GM18907 (cell line): ENCODE measurements around the gene ARL2.

ENCODE experiments used
- ATAC-seq: cut with Tn5 transposase; IDR thresholded peaks from one replicate; pipeline ENCODE4 v1.9.1; 2021; ENCODE audit warnings: mild to moderate bottlenecking, moderate library complexity; ENCODE audit not compliant: unreplicated experiment

ARL2 gene

DNA sequence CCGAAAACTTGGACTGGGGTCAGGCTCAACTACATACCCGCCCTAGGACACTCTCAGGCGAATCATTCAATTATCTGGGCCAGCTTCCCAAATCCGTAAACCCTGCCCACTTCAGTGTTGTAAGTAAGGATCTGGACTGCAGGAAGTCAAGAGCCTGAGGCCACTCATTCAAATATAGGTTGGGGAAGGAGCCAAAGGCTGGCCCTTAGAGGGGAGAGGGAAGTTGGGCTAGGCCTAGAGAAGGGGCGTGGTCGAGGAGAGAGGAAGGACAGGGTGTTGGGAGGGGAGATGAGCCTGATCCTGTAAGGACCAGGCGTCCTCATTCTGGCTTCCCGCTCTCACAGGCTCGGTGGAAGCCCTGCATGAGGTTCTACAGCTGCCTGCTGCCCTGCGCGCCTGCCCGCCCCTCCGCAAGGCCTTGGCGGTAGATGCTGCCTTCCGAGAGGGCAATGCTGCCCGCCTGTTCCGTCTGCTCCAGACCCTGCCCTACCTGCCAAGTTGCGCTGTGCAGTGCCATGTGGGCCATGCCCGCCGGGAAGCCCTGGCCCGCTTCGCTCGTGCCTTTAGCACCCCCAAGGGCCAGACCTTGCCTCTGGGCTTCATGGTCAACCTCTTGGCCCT lies 30.0 kb downstream of the ARL2 start:
- no peak for ATAC-seq

DNA sequence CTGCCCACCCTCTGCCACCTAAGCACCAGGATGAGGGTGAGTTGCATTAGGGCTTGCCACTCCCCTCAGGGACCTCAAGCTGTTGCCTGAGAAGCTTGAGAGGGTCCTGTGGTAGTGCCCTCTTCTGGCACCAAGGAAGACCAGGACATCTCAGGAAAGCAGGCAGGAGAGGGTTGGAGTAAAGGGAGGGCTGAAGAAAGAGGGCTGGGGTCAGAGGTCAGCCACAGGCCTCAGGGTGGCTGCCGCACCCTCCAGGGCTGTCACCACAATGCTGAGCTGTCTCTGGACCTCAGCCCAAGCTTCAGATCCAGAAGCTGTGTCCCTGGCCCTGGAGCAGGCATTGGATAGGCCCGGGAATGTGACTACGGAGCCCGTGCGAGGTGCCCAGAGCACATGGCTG lies 31.1 kb downstream of the ARL2 start:
- ATAC-seq, result no peak

DNA sequence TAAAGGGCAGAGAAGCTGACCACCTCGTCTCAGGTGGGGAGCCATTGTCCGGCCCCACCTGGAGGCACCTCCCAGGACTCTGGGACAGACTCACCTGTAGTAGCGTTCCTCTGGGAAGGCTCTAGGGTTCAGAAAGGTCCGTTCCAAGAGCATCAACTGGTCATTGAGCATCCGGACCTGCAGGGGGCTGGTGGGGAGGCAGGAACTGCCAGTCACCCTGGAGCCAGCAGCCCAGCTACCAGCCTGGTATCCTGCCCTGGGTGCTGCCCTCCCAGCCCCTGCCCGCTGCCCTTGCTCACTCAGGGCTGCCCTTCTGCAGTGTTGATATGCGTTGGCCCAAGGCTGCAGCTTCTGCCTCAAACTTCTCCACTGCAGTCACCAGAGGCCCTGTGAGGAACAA lies 31.8 kb downstream of the ARL2 start:
- no peak for ATAC-seq

DNA sequence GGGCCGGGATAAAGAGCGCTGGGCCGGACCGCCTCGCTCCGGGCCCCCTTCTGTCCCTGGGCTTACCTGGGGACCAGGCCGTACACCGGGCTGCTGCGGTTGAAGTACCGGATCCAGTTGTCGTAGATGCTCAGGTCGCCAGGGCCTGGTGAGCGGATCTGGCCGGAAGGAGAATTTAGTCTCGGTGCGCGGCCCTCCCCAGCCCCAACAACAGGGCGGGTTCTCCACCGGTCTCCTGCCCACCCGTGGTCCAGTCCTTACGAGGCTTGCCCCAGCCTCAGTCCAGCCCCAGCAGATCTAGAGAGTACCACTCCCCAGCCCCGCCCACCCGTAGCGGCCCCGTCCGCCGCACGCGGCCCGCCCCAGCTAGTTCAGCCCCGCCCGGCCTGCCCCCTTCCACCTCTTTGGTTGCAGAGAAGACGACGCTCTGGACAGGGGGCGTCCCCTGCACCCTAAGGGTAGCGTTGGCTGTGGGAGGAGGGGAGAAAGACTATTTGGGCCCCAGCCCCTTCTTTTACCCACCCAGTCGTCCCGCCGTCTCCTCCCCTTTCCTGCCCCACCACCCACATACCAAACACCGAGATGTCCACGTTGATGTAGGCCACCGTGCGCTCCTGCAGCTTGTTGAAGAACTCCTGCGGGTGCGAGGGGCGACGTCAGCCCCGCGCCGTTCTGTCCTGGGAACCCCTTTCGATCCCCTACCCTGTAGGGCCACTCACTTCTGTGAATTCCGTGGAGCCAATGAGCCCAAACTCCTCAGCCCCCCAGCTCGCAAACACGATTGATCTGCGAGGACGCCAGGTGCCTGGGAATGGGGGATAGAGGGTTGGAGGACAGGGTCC lies 33.8 kb downstream of the ARL2 start:
- ATAC-seq, result no peak

DNA sequence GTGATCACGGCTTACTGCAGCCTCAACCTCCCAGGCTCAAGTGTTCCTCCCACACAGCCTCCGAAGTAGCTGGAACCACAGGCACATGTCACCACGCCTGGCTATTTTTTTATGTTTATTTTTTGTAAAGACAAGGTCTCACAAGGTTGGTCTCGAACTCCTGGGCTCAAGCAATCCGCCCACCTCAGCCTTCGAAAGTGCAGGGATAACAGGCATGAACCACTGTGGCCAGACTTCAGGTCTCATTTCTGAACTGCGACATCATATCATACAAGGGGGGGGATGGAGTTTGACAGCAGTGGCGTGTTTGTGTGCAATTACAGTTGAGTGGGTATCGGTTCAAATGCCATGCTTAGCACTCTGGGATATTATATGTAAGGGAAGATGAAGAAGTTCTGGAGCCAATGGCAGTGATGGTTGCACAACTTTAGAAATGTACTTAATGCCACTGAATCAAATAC lies 37.5 kb downstream of the ARL2 start:
- no peak for ATAC-seq

DNA sequence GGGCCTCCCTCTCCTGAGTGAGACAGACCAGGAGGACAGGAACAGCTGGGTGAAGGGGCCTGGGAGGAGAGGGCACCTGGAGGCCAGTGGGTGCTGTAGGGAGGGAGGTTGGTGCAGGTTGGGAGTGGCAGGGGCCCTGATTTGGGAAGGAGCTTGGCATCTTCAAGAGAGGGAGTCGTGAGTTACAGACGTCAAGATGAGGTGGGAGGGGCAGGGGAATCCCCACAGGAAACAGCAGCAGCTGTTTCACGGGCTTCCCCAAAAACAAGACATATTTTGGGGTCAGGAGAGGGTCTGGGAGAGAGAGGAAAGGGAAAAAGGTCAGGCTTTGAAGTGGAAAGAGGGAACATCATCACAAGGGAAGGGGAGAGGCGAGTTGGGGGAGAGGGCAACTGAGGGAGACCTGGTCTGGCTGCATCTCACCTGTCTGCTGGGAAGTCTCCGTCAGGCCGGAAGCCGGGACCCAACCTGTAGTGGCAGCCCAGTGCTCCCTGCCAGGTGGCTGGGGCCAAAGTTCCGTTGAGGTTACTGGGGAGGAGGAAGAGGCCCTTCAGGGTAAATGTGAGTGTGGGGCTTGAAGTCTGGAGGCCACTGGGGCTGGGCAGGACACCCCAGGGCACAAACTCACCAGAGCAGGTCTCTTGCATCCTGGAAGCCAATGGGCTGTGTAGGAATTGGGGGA lies 40.0 kb downstream of the ARL2 start:
- ATAC-seq, result no peak

DNA sequence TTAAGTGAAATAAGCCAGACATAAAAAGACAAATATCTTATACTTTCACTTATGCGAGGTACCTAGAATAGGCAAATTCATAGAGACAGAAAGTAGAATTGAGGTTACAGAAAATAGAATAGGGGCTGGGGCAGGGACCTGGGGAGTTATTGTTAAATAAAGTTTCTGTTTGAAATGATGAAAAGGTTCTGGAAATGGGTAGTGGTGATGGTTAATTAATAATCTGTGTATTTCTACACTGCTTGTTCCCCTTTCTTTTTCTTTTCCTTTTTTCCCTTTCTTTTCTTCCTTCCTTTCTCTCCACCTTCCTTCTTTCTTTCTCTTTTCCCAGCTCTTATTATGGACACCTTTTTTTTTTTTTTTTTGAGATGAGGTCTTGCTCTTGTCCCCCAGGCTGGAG lies 41.6 kb downstream of the ARL2 start:
- no peak for ATAC-seq

DNA sequence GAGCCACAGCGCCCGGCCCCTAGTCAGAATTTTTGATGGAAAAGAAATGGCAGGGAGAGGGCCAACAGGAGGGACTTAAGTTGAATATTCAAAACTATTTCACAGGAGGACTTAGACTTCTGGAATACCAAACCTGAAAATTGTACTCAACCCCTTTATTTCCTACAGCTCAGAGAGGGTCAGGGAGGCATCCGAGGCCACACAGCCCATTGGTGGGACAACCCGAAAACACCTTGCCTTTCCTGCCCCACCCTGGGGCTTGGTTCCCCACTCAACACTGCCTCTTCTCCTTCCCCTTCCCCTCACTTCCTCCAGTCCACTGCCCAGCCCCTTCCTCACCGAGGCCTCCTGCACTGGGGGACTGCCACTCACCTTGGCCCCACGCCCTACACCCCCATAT lies 43.0 kb downstream of the ARL2 start:
- ATAC-seq, result no peak

DNA sequence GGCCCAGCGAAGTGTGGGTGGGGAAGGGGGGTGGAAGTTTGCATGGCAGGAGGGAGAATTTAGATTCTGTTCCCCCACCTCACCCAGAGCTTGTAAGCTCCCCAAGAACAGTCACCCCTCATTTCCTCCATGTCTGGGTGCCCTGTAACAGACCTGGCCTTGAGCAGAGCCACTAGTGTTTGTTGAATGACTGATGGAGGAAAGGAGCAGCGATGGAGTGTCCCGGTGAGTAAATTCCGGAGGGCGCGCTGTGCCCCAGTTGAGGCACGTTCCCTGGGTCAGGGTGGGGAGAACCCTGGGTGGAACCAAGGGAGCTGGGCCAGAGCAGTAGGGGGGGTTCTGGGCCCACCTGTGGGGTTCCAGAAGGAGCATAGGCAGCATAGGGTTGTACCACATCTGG lies 43.6 kb downstream of the ARL2 start:
- no peak for ATAC-seq

DNA sequence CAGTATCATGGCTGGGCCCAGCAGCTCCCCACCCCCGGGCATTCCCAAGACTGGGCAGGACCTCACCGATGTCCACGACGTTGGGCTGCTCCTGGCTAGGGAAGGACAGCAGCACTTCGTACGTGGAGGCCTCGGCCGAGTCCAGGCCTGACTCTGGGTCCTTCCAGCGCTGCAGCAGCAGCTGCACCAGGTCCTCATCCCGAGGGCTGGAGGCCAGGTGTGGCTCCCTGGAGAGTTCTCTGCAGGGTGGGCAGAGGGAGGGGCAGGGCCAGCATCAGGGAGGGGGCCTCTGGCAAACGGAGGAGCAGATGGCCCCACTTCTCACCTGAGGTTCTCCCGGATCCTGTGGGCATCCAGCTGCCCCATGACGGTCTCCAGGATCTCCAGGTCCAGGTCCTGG lies 44.1 kb downstream of the ARL2 start:
- ATAC-seq, result no peak

DNA sequence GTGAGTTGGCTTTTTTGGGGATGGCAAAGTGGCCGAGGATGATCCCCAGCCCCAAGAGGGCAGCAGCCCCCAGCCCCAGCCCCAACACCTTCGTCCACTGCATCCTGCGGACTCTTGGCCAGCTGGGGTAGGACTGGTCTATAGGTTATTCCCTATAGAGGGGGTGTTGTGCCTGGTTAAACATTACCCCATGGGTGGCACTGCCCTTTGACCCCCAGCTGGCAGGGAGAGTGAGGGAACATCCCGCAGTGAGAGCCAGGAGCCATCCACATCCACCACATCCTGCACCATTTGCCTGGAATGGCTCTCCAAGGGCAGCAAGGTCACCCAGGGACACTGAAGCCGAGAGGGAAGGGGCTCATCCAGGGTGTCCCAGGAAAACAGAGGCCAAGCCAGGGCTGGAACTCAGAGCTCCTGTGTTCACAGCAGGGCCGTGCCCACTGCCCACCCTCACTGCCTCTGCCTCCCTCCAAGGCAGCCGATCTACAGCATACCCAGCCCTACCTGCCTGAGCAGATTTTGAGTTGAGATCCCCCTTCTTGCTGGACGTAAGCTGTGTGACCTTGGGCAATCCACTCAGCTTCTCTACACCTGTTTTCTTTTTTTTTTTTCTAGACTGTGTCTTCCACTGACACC lies 44.6 kb downstream of the ARL2 start, which contains the start of gene NAALADL1:
NAALADL1 (minus strand) TSS at position 135 of the 636 bp plus-strand sequence; CDS start at position 103, 32 bp downstream.
- no peak for ATAC-seq

DNA sequence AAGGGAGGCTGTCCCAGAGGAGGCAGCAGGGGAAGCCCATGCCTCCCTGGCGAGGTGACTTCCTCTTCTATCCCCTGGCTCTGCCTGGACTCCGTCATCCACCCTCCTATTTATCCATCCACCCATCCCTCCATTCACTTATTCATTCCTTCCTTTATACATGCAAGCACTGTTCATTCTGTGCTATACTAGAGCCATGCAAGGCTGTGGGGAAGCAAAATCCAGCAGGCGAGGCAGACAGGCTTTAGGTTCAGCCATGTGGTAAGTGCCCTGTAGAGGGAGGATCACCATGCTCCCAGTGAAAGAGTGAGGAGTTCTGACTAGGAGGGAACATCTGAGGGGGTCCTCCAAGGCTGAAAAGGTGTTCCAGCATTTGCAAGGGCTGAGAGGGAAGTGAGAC lies 45.6 kb downstream of the ARL2 start:
- ATAC-seq, result no peak

DNA sequence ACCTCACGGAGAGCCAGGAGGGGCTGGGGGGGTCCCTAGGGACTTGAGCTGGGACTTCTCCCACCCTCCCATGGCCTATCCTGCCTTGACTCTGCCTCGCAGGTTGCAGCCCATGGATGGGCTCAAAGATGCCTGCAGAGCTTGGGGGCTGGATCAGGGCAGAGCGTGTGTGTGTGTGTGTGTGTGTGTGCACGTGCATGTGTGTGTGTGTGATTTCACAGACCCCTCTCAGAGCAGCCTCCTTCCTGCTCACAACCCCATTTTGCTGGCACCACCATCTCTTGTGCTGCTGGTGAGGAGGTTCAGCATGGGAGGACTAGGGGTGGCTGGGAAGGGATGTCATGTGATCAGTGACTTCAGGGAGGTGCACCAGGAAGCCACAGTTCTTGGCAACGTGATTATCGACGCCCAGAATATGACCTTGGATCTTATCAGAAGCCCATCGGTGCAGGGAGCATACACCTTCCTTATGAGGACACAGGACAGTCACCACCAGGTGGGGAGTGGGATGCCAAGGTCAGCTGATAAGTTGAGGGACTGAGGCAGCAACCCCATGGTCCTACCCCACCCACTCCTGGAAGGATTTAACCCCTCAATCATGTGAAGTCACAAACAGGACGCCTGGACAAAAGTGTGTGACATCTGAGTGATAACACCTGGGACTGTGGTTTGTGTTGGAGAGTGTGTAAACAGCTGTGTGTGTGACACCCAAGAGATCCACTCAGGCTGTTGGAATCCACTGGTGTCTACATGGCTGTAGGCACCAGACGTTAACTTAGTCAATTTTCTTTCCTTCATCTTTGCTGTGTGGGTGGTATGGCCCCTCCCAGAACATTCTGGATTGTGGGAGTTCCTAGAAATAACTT lies 46.2 kb downstream of the ARL2 start:
- ATAC-seq, result no peak

DNA sequence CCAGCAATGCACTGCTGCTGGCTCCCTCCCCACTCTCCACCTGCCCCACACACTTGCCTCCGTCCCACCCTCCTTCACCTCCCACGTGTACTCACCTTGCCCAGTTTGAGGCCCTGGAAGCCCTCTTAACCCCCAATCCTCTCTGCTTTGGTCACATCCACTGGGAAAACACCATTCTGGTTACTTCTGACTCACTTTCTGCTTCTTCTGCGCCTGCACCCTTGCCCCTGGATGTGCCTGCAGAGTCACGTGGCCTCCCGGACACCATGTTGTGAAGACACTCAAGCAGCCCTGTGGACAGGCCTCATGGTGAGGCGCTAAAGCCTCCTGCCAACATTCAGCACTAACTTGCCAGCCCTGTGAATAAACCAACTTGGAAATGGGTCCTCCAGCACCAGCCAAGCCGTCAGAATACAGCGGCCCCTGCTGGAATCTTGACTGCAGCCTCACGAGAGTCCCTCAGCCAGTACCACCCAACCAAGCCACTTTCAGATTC lies 47.0 kb downstream of the ARL2 start:
- ATAC-seq, result no peak

DNA sequence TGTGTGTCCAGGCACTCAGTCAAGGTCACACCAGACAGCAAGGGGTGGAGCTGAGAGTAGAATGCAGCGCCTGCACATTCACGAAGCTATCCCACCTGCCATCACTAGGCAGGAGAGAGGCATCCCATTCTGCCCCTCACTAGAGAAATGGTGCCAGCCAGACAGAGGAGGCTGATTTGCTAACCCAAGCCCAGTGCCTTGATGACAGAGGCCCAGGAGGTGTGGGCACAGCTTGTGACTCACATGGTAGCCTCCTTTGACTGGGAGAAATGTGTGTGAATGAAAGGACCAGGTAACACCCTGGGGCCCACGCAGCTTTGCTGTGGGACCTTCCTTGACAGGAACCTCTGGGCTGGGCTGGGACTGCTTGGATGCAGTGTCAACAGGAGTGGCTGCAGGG lies 49.6 kb downstream of the ARL2 start:
- ATAC-seq, result no peak

DNA sequence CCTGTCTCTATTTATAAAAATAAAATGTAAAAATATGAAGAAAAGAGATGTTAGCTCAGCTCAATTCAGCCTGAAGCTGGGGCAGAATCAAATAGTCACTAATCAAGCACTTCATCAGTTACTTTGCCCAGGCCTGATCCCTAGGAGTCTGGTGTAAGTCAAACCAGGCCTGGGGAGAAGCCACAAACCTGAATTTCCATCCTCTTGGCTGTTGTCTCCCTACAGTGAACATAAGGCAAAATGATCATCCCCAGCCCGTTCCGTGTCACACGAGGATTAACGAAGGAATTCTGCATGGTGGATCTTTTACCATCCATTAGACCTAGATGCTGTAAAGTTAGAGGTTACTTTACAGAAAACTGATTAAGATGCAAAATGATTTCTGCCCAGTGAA lies 50.9 kb downstream of the ARL2 start:
- no peak for ATAC-seq

DNA sequence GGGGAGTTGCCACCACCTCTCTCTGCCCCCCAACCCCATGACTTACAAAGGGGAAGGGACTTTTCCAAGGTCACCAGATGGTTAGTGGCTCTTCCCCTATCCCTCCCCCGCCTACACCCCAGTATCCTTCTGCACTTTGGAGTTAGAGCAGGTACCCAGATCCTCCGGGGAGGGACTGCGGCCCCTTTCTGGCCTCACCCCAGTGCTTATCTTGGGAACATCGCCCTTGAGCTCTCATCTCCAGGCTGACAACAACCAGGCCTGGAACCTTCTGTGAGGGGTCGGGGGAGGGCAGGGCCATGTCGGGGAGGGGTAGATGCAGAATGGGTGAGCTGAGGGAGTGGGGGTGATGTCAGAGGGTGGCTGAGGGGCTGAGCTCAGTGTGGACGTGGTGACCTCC lies 51.9 kb downstream of the ARL2 start:
- ATAC-seq, result no peak

DNA sequence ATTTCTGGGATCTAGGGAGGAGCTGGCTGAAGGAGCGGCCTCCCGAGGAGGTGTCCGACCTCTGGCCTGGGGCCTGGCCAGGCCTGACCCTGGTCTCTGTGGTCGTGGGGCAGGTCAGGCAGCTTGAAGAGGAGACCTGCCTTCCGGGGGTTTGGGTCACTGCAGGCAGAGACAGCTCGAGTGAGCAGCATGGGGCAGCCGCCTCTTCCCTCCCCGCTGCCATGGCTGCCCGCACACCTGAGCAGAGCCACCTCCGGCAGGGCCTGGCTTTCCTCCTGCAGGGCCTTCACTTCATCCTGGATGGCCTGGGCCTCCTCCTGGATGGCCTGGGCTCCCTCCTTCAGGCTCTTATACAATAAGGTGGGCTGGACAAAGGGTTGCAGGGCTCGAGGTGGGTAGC lies 52.4 kb downstream of the ARL2 start:
- ATAC-seq, result no peak

DNA sequence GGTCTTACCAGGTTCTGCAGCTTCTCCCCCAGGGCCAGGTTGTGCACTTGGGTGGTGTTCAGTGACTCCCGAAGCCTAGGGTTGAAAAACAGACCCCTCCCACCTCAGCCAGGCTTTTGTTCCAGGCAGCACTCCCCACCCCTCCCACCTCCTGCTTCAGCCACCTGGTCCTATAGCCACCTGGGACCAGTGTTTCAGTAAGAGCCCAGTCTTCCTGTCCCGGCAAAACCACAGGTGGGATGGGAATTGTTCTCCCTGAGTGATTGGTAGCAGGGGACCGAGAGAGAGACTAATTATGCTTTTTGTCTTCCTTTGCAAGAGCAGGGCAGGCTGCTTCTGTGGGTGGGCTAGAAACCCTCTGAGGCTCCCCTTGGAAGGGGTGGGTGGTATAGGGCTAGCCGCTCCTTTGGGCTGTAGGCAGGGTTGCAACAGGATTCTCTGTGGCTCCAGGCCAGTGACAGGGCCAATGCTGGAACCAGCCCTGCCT lies 52.9 kb downstream of the ARL2 start:
- no peak for ATAC-seq

DNA sequence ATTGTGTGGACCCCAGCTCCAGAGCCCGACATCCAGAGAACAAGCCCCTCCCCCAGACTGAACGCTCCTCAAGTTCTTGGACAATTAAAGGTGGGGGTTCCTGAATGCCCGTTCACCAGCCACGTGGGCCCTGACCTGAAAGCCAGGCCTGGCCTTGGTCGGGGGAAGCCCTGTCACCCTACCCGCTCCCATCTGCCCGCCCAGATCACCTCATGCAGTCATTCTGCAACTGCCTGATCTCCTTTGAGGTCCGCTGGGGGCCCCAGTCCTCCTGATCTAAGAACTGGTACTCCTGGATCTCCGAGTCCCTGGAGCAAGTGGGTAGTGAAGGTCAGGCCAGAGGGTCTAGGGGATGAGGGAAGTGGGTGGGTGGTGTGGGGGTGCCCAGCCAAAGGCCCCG lies 53.5 kb downstream of the ARL2 start:
- no peak for ATAC-seq
